NOMO-1 treated with DMSO at 0.1 percent for 48 hours (cell line): ENCODE data around the gene SPINT1.

Experiments used
- DNase-seq: peaks from one replicate; lab custom pipeline; 2025; ENCODE audit not compliant: unreplicated experiment; lab: John Stamatoyannopoulos, UW

Gene SPINT1

GRCh38 chr15:40843885-40844695 lies at the start of gene SPINT1:
SPINT1 (plus strand) TSS chr15:40844048; CDS start chr15:40844555, 507 bp downstream.
- peak; percentile 24 for DNase-seq

- DNase-seq = no peak
These were observed 47.8 kb upstream of the SPINT1 start for GRCh38 chr15:40796041-40796440.

- DNase-seq = no peak
These were observed 47.3 kb upstream of the SPINT1 start for GRCh38 chr15:40796512-40796911.

- DNase-seq = no peak
These were observed 44.3 kb upstream of the SPINT1 start for GRCh38 chr15:40799523-40799922.

GRCh38 chr15:40803076-40803475 lies 40.8 kb upstream of the SPINT1 start:
- no peak for DNase-seq

GRCh38 chr15:40803688-40804087 lies 40.2 kb upstream of the SPINT1 start:
- DNase-seq = no peak

- DNase-seq = no peak
These were observed 37.2 kb upstream of the SPINT1 start for GRCh38 chr15:40806672-40807027.

- peak; percentile 98 for DNase-seq
These were observed 36.6 kb upstream of the SPINT1 start, which contains the start of the genes DNAJC17 and ZFYVE19 for GRCh38 chr15:40807028-40807887. DNAJC17 (minus strand) TSS chr15:40807473; CDS start chr15:40807446, 27 bp downstream. ZFYVE19 (plus strand) TSS chr15:40807089; CDS start chr15:40807590, 501 bp downstream.

- DNase-seq = no peak
These were observed 35.9 kb upstream of the SPINT1 start for GRCh38 chr15:40807888-40808461.

GRCh38 chr15:40808861-40809450 lies 34.9 kb upstream of the SPINT1 start:
- DNase-seq = no peak

- DNase-seq = no peak
These were observed 31.0 kb upstream of the SPINT1 start for GRCh38 chr15:40812721-40813425.

- no peak for DNase-seq
These were observed 28.7 kb upstream of the SPINT1 start for GRCh38 chr15:40815042-40815698.

GRCh38 chr15:40819048-40819447 lies 24.8 kb upstream of the SPINT1 start:
- no peak for DNase-seq

GRCh38 chr15:40821195-40821594 lies 22.7 kb upstream of the SPINT1 start:
- no peak for DNase-seq

- DNase-seq = no peak
These were observed 20.1 kb upstream of the SPINT1 start for GRCh38 chr15:40823572-40824343.

GRCh38 chr15:40825661-40826422 lies 18.0 kb upstream of the SPINT1 start:
- DNase-seq = no peak

- DNase-seq = no peak
These were observed 17.3 kb upstream of the SPINT1 start for GRCh38 chr15:40826423-40827075.

- DNase-seq = no peak
These were observed 15.3 kb upstream of the SPINT1 start, which contains the start of gene PPP1R14D for GRCh38 chr15:40828447-40829036. PPP1R14D (minus strand) TSS chr15:40828708; CDS start chr15:40828641, 67 bp downstream.
